Pancreas (tissue), 10 donors: Measurements from ENCODE around the gene OTUD4. TPM values are rescaled to one million over a fixed set of nuclear protein-coding genes. Genes with fewer than 3 reads are reported as not detected.
A peak's percentile ranks its signal among the peaks of the same experiment; 100 is the strongest.

ENCODE experiments used
- ATAC-seq, 4 donors: fragments of 200-7000 bp; cut with Tn5 transposase; one replicate each; pipeline versions ENCODE4 v1.8.0 to v1.9.1; 2020; ENCODE audit warnings: mild to moderate bottlenecking in 4 of 4, moderate library complexity in 4 of 4
- DNase-seq, 6 donors: peaks; one replicate each; pipeline ENCODE4 v3.0.0-alpha.2; 2020
- FAIRE-seq: peaks from 2 replicates; lab custom pipeline; 2012; peaks lifted over from hg19 to GRCh38; lab: Jason Lieb, UNC
- H3K27ac ChIP-seq, 4 donors: fragments of 200-600 bp; sonication (generic); 1 replicate in 3 of 4; 2 replicates in 1 of 4; pipeline versions ENCODE4 v1.5.0 to v1.8.0; 2020
- H3K27me3 ChIP-seq, 4 donors: fragments of 200-600 bp; one replicate each; pipeline ENCODE4 v1.8.0; 2021
- H3K36me3 ChIP-seq, 3 donors: fragments of 200-600 bp; sonication (generic) in 1 of 3; one replicate each; pipeline versions ENCODE4 v1.5.0 to v1.8.0; 2020 to 2021
- H3K4me1 ChIP-seq, 3 donors: fragments of 200-600 bp; one replicate each; pipeline ENCODE4 v1.8.0; 2021
- H3K4me3 ChIP-seq, 4 donors: fragments of 200-600 bp; sonication (generic) in 2 of 4; one replicate each; pipeline versions ENCODE4 v1.5.0 to v1.8.0; 2020 to 2021
- H3K9me3 ChIP-seq, 4 donors: fragments of 200-600 bp; one replicate each; pipeline ENCODE4 v1.8.0; 2021
- WGBS, 2 donors: extraction: QIAGEN DNeasy Blood & Tissue Kit; methylation state at CpG; one replicate each; pipeline ENCODE4 v1.1.7; 2013; 5-methylcytosine and 5-hydroxymethylcytosine counted together
- intact Hi-C, 3 donors: fragments of 100-400 bp; cut with DNase I; formaldehyde crosslinking; loops; one replicate each; pipeline versions ENCODE4 v1.11.1 to v1.14.2; 2022
- polyA plus RNA-seq, 2 donors: library from polyadenylated mRNA; stranded (reverse); fragments of 200-250 nt; gene quantifications; one replicate each; pipeline ENCODE4 v1.2.3, GENCODE V29; 2013
- total RNA-seq, 6 donors: library from RNA; stranded (reverse); fragmentation: NEBNext Ultra II Directional in 4 of 6; extraction: Animal tissue kit (Norgen Biotek cat#: 25700) in 4 of 6; gene quantifications; one replicate each; pipeline versions ENCODE4 v1.2.1 to v1.2.4, GENCODE V29; 2021 to 2023
- TF ChIP-seq, protein P1 (sequence below), 4 donors: fragments of 200-600 bp; sonication (generic) in 3 of 4; IDR thresholded peaks; one replicate each; pipeline versions ENCODE4 v1.5.0 to v1.8.0; 2021; ENCODE audit warnings: antibody characterized with exemption in 4 of 4
- donor health status: healthy with polysubstance abuse.
- donor health status: DM: no; HTN: no; CAD: no; lungs with moderate emphysema.
- donor health status: DM: no; HTN: no; CAD: no.
- donor health status: control.
- donor health status: control.
- donor health status: Bipolar disorder and iron deficiency.
- donor health status: DM: yes; HTN: yes; CAD: no.
- donor health status: DM: no; HTN: no; CAD: no.
- donor health status: DM: no; HTN: no; CAD: no.
- donor health status: DM: yes; HTN: yes; CAD: no.

Gene OTUD4
- total and polyA plus RNA-seq, 8 donors = 6.9 to 25.6 (median 13.3) TPM

DNA sequence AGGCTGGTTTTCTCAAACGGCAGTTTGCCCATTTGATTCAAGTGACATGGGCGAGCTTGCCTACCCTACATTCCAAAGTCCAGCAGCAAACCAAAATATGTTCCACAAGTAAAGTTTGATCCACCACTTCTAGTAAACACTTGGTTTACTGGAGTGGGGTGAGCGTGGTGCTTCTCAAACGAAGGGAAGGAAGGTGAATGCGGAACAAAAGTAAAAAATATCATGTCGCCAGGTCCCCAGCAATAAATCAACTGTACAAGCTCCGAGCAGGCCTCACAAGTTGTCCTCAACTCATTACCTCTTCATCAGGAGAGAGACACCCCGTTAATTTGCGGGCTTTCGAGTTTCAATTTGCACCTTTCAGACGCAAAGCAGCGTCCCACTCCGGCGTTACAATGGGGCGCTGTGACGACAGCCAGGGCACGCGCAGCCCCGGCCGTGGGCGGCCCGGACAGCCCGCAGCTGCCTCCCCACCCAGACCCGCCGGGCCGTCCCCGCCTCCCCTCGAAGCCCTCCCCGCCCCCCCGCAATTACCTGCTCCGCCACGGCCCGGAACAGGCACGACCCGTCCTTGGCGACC is 1.0 kb downstream of the OTUD4 start:
- Histone ChIP-seq H3K4me1 (peaks cover 6 to 20% (median 12%) of the 10 kb centered on the region in 3 donors), H3K36me3 (no peaks in the 10 kb centered on the region), H3K4me3 (peak overlapping the region; percentile 38 to 81 (median 49)), H3K9me3 (no peaks in the 10 kb centered on the region), H3K27ac (peak overlapping the region; percentile 88 to 100 (median 96)), H3K27me3 (no peaks in the 10 kb centered on the region)
- ATAC-seq (peak; percentile 46 to 66 (median 59)), FAIRE-seq (no peak), DNase-seq (peak; percentile 66 to 85 (median 72))
- 0 to 1% methylated on average over 35 to 36 of the region's 36 CpGs for WGBS, 2 donors
- intact Hi-C loops = no loop called here
- TF ChIP-seq, protein P1, sequence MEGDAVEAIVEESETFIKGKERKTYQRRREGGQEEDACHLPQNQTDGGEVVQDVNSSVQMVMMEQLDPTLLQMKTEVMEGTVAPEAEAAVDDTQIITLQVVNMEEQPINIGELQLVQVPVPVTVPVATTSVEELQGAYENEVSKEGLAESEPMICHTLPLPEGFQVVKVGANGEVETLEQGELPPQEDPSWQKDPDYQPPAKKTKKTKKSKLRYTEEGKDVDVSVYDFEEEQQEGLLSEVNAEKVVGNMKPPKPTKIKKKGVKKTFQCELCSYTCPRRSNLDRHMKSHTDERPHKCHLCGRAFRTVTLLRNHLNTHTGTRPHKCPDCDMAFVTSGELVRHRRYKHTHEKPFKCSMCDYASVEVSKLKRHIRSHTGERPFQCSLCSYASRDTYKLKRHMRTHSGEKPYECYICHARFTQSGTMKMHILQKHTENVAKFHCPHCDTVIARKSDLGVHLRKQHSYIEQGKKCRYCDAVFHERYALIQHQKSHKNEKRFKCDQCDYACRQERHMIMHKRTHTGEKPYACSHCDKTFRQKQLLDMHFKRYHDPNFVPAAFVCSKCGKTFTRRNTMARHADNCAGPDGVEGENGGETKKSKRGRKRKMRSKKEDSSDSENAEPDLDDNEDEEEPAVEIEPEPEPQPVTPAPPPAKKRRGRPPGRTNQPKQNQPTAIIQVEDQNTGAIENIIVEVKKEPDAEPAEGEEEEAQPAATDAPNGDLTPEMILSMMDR (IDR thresholded peaks at IDR 0.05) = no peak

DNA sequence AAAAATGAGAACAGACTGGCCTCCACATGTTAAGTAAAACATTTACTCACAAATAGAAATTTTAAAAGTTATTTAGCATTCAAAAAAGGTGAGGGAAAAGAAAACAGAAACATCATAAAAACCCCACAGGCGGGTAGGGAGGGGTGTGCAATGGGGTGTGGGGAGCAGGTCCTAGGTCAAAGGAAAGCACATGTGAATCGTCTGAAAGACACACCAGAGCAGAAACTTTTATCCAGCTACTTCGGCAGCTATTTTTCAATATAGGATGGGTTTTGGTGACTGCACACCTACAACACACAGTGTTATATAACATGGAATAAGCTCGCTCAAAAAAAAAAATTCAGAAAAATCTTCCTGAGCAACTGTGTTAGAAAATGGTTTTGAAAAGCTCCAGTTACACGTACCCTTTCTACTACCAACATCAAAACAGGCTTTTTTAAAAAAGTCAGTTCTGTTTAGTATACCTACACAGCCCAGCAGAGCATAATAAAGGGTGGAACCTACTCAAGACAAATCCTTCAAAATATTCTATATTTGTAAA is 1.6 kb downstream of the OTUD4 start:
- Histone ChIP-seq H3K4me1 (peaks cover 6 to 20% (median 12%) of the 10 kb centered on the region in 3 donors), H3K27ac (peak overlapping the region; percentile 88 to 100 (median 96)), H3K9me3 (no peaks in the 10 kb centered on the region), H3K36me3 (no peaks in the 10 kb centered on the region), H3K4me3 (peak overlapping the region; percentile 38 to 81 (median 49)), H3K27me3 (no peaks in the 10 kb centered on the region)
- WGBS, 2 donors = 1 to 3% methylated on average over 5 of the region's 5 CpGs
- DNase-seq (no peak), FAIRE-seq (no peak), ATAC-seq (peak in 2 of 4 donors; percentile 3 to 7)
- intact Hi-C loops = no loop called here
- TF ChIP-seq, protein P1 (IDR thresholded peaks at IDR 0.05) = no peak

DNA sequence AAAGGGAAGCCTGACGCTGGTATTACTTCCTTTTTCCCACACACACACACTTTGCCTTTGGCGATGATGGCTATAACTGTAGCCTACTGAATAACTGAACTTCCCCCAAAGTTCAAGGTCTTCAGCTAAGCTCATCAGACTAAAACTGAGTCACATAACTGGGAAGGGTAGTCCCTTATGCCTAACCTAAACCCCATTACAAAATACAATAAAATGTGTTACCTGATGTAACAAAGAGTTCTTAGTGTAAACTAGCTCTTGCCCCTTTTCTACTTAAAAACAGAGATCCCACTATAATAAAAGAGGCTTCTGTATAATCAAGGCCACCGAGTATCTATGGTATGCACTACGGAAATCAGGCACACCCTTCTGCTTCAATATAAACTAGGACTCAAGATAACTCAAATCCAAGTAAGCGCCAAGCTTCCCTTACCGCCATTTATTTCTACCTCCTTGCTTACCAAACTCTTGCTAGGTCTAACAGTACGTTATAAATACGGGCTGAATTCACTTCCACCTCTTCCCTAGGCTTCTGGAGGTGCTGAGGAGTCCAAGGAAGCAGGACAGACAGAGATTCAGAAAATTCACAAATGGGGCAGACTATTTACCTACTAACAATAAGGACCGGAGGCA is 2.4 kb downstream of the OTUD4 start:
- ATAC-seq = no peak
- intact Hi-C loops = no loop called here

DNA sequence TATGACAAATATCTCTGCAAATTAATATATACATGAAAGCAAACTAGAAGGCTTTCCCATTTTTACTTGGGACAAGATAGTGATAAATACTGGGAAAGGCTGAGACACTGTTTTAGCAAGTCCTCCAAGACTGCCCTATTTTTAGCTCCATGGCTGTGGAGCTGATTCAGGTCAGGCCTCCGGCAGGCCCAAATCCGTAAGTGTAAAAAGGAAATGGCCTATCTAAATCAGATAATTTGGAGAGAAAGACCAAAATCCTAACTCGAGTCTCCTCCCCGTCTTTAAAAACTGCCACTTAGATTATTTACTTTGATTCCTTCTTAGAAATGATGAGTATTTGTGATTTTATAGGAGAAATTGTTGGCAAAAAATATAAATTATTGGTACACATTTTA is 2.9 kb downstream of the OTUD4 start:
- intact Hi-C loops = no loop called here
- Histone ChIP-seq H3K27ac (peak overlapping the region in 3 of 4 donors; percentile 88 to 100 (median 98)), H3K9me3 (no peaks in the 10 kb centered on the region), H3K4me1 (peaks cover 6 to 20% (median 13%) of the 10 kb centered on the region in 3 donors), H3K36me3 (no peaks in the 10 kb centered on the region), H3K27me3 (no peaks in the 10 kb centered on the region), H3K4me3 (peak overlapping the region in 3 of 4 donors; percentile 38 to 81 (median 60))
- DNase-seq = no peak
- ATAC-seq = no peak
- TF ChIP-seq, protein P1 (IDR thresholded peaks at IDR 0.05) = no peak
- WGBS, 2 donors = 1 to 5% methylated on average over 4 of the region's 4 CpGs
- FAIRE-seq = no peak

More for the DNA sequence above, 2.4 kb downstream of the OTUD4 start:
- FAIRE-seq (no peak), DNase-seq (no peak)
- 3 to 6% methylated on average over 9 of the region's 9 CpGs for WGBS, 2 donors
- Histone ChIP-seq H3K9me3 (no peaks in the 10 kb centered on the region), H3K36me3 (no peaks in the 10 kb centered on the region), H3K27me3 (no peaks in the 10 kb centered on the region), H3K27ac (peak overlapping the region; percentile 22 to 100 (median 93)), H3K4me3 (peak overlapping the region; percentile 38 to 81 (median 49)), H3K4me1 (peaks cover 6 to 20% (median 12%) of the 10 kb centered on the region in 3 donors)
- TF ChIP-seq, protein P1 (IDR thresholded peaks at IDR 0.05) = no peak
